IPS-11a (cell line): ENCODE data around the gene C1RL.
"Not testable (repeated sequence)": the region's sequence is repeated elsewhere in the genome, so short reads cannot be mapped to it uniquely, and the experiment has no call there.

Experiments
- H3K4me3 ChIP-seq: one replicate; pipeline ENCODE4 v1.5.1; 2013; ENCODE audit warnings: low read depth, low read length, control low read depth

The C1RL gene

DNA sequence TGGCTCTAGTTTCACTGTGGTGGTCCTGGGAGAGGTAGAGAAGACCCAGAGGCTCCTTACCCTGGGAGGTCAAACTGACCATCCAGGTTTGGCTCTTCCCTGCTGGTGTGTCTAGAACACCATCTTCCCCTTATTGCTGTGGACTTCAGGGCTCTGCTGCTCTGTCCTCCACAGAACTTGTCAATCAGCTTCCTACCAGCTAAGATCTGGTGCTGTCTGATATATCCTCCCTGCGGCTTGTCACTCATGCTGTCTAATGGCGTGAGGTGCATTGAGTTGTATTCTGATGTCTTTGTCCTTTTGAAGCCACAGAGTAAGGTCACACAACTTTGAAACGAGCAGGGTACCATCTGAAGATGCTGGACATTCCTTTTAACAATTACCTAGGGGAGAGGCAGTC, 7.2 kb upstream of the C1RL start:
- H3K4me3 ChIP-seq: no peak overlapping the region

DNA sequence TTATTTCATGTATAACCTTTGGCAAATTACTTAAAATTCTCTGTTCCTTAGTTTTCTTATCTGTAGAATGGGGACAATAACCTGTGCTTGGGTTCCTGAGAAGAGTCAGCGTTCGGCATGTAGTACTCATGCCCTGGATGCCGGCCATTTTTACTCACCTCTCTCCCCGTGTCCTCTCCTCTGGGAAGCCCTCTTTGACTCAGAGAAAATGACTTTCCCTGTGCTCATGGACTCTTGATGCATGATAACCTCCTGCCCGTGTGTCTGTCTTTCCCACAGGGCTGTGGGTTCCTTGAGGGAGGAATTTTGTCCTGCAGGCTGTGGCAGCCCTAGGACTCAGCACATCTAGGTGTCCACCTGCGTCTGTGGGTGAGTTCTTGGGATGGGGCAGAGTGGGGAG, 5.8 kb upstream of the C1RL start:
- no peak overlapping the region for H3K4me3 ChIP-seq

DNA sequence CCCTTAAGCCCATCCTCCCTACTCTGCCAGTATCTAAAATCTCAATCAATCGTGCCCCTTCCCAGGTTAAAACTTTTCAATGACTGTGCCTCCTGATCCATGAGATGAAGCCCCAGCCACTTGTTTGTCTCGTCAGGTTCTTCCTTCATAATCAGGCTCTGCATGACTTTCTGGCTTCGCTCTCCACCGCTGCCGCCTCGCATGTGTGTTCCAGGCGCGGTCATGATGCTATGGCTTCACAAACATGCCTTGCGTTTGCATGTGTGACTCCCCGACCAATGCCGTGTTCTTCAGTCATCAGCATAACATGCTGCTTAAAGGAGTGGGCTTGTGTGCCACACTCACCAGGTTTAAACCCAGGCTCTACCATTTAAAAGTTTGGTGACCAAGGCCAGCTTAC, 5.0 kb upstream of the C1RL start:
- no peak overlapping the region for H3K4me3 ChIP-seq

DNA sequence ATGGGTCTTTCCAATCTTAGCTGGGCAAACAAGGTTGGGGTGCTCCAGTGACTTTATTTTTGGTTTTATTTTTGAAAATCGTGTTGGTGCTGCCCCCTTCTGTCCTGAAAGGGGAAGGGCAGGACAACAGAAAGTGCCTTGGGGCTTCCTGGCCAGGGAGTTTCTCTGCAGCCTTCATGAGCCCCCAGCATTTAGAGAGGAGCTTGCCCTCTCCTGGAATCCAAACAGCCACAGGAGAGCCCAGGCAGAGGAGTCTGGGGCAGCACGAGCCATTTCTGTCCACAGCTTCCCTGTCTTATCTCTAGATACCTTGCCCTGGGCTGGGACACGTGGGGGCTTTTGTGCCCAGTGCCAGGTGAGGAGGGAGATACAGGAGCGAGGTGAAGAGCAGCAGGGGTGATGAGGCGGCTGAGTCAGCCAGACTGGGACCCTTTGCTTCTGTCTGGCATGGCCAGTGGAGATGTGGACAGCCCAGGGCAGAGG, 4.4 kb upstream of the C1RL start:
- H3K4me3 ChIP-seq: no peak overlapping the region

DNA sequence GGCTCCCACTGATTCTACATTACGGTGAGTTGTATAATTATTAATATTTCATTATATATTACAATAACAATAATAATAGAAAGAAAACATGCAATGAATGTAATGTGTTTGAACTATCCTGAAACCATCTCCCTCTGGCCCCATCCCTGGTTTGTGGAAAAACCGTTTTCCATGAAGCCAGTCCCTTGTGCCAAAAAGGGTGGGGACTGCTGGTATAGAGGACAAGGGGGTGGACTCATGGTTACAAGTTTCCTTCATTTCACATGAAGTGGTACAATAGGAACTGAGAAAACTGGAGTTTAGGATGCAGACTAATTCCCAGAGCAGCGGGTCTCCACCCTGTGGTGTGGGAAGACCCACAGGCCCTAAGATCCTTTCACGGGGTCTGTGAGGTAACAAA, 3.0 kb upstream of the C1RL start:
- no peak overlapping the region for H3K4me3 ChIP-seq

DNA sequence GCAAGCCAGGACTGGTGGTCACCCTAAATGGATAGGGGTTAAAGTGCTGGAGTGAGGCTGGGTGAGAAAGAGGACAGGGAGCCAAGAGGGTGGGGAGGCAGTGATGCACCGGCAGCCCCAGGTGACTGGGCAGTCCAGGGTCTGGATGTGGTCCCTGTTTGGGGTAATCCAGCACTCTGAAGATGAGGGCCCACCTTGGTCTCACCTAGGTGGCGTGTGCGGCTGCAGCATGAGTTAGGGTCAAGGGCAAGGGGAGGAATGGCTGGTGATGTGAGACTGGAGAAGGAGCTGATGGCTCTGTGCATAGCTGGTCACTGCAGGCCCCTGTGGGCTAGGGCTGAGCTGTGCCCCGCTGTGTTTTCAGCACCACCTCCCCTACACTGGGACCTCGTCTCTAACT, 1.6 kb upstream of the C1RL start:
- H3K4me3 ChIP-seq: no peak overlapping the region

DNA sequence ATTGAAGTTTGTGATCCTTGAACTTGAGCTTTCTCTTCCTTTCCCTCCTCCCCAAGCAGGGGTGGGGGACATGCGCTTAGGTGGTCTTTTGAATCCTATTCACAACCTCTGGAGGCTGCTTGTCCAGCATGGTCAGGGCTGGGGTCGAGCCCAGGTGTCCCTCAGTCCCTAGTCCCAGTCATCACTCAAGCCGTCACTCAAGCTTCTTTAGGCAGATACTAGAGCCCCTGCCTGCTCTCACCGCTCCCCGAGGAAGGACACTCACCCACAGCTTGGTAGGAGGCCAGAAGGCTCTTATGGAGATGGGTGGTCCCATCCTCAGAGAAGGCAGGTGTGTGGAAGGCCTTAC, 532 bp upstream of the C1RL start:
- H3K4me3 ChIP-seq: no peak overlapping the region

DNA sequence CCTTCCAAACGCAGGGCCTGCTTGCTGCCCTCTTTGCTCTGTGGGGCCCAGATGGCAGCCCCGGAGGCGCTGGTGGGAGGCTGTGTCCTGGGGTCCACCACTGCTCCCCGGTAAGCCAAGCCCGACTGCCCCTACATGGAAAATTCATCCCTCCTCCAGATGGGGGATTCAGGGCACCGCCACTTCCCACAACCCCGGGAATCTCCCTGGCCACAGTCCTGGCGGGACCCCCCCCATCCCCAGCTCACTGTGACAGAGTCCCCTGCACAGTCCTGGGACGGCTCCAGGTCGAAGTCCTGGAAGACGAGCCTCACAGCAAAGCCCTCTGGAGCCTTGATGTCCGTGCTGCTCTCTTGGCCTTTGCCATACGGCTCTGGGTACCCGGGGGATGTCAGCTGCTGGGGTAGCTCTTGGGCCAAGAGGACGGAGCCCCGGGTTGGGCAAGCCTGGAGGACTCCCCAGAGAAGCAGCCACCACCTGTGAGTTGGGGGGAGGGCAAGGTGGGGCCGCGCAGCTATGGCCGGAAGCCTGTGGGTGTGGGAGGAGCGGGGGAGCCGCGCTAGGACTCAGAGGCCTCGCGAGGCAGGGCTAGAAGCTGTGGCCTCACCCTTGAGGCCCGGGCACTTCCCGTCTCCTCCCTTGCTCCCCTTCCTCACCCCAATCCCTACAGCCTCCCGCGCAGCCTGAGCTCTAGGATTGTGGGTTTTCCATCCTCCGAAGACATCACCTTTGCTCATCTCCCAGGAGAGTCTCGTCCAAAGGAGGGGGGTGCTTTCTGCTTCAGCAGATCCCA, 815 bp downstream of the C1RL start:
- H3K4me3 ChIP-seq: peak overlapping the region; percentile 39

DNA sequence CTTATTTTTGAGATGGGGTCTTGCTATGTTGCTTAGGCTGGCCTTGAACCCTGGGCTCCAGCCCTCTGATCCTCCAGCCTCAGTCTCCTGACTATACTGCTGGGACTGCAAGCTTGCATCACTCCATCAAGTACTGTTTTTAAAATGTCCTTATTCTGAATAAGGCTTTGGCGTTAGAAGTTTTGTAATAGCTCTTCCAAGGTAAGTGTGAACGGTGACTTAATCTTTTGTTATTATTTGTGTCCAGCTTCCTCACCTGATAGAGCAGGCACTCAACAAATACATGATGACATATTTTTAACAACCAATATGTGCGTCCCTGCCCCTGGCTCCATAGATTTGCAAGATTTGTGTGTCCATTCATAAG, 1.4 kb downstream of the C1RL start:
- H3K4me3 ChIP-seq: peak overlapping the region; percentile 39

DNA sequence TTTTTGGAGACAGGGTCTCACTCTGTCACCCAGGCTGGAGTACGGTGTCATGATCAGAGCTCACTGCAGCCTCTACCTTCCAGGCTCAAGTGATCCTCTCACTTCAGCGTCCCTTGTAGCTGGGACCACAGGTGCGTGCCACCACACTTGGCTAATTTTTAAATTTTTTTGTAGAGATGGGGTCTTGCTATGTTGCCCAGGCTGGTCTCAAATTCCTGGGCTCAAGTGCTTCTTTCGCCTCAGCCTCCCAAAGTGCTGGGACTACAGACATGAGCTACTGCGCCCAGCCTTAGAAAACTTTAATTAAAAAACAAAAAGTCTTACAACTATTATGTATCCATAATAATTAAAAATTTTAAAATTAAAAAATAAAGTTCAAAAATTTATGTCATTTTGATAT, 1.8 kb downstream of the C1RL start:
- H3K4me3 ChIP-seq: not testable (repeated sequence)

DNA sequence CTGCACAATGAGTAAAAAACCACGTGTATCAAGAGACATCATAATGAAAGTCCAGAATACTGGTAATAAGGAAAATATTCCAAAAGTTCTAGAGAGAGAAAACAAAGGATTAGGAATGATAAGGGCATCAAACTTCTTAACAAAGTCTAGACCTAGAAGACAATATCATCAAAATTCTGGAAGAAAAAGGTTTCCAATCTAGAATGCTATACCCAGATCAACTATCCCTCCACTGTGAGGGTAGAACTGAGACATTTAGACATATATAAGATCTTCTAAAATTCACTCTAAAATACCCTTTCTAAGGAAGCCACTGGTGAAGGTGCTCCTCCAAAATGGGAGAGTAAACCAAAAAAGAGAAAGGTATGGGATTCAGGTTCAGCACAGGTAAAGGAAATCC, 2.9 kb downstream of the C1RL start:
- no peak overlapping the region for H3K4me3 ChIP-seq

DNA sequence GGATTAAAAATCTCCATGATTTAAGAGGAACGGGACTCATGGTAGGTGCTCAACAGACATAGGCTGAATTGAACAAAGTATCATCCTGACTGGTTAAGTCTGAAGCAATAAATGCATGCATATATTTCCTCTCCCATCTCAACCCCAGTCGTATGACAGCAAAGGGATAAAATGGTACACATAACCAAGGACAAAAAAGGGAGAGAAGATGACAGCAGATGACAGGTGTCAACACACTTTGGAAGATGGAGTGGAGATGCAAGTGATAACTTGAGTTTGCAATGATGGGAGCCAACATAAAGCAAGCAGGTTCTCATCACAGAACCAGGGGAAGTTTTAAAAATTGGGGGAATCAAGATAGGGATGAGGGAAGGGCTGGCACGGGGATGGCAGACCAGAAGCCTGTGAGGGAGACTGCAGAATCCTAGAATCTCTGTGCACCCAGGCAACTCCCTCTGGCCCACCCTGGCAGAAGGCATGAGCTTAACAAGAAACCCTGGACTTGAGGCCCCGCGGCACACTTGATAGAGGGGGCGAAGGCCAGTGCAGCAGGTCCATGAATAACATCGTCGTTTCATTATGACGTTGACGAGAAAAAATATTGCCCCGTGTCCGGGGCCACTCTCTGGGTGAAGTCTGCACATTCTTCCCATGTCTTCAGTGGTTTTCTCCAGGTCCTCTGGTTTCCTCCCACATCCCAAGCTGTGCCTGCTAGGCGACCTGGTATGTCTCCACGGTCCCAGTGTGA, 5.0 kb downstream of the C1RL start:
- no peak overlapping the region for H3K4me3 ChIP-seq

DNA sequence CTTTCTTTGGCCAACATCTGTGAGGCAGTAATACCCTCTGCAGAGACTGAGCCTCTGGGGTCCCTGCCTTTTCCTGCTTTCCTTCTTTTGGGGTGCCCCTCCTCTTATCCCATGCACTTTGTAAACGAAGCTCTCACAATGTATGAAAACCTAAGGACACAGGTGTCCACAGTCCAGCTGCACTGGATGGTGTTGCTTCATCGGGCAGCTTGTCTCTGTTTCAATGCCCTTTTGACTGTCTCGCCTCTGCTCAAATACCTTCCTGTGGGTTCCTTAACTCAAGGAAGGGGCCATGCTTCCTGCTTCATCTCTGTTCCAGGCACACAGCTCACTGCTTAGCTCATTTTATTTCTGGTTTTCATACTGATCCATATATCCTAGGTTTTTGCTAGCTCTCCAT, 6.4 kb downstream of the C1RL start:
- H3K4me3 ChIP-seq: no peak overlapping the region

DNA sequence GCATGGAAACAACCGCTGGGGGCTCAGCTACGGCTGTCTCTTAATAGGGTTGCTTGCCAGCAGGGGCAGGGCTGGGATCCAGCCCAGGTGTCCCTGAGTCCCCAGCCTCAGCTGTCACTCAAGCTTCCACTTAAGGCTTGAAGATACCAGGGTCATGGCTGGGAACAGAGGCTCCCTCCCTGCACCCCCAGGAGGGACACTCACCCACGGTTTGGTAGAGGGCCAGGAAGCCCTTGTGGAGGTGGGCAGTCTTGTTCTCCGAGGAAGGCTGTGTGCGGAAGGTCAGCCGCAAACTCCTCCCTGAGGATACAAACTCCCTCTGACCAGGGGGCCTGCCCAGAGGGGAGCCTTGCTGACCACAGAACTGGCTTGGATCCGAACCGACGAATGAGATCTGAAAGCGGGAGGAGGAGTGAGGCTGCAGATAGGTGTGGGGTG, 7.3 kb downstream of the C1RL start:
- no peak overlapping the region for H3K4me3 ChIP-seq

DNA sequence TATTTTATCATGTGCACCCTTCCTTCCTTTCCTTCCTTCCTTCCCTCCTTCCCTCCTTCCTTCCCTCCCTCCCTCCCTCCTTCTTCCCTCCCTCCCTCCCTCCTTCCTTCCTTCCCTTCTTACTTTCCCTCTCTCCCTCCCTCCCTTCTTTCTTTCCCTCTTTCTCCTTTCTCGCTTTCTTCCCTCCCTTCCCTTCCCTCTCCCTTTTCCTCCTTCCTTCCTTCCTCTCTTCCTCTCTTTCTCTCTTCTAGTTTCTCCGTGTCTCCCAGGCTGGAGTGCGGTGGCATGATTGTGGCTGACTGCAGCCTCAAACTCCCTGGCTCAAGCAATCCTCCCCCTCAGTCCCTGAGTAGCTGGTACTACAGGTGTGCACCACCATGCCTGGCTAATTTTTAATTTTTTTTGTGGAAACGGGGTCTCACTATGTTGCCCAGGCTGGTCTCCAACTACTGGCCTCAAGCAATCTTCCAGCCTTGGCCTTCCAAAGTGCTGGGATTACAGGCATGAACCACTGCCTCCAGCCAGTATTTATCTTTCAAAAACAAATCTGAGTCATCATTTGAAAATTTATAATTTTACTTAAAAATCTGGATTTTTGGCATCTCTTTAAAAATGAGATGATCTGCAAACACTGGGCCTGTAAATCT, 7.8 kb downstream of the C1RL start:
- H3K4me3 ChIP-seq: no peak overlapping the region

DNA sequence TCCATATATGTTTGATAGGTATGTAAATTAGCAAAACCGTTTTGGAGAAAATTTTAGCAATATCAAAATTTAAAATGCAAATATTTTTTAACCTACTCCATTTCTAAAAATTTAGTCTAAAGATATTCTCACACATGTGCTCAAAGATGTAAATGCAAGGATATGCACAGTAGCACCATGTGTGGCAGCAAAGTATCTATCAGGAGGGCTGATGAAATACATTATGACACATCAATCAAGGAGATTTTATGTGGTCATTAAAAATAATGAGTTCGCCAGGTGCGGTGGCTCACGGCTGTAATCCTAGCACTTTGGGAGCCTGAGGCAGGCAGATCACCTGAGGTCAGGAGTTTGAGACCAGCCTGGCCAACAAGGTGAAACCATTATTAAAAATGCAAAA, 8.8 kb downstream of the C1RL start:
- no peak overlapping the region for H3K4me3 ChIP-seq

DNA sequence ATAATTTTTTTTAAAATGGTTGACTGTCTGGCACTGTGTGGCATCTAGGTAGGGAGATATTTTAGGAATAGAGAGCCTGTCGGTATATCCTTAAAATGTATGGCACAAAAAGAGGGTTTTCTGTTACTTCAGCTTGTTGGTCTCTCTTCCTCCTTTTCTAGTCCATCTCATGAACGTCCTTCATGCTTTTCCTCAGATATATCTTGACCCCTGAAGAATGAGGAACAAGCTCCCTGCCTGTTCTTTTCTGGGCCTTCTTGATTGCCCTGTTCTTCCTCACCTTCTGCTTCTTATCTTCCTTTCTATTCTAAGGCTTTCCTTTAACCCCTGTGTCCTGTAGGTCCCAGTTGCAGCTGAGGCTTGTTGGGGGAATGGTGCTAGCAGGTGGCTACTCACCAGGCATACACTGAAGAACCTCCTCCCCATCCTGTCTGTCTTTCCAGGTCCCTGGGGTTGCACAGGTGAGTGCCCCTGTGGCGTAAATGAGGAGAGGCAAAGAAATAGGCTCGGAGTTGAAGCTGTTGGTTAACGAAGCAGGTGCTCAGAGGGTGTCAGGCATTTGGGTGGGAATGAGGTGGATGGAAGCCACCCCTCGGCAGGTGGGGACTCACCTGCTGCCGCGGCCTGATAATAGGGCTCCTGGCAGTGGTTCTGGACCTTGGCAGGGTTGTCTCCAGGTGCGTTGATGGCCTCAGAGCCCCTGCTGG, 9.6 kb downstream of the C1RL start:
- H3K4me3 ChIP-seq: no peak overlapping the region

DNA sequence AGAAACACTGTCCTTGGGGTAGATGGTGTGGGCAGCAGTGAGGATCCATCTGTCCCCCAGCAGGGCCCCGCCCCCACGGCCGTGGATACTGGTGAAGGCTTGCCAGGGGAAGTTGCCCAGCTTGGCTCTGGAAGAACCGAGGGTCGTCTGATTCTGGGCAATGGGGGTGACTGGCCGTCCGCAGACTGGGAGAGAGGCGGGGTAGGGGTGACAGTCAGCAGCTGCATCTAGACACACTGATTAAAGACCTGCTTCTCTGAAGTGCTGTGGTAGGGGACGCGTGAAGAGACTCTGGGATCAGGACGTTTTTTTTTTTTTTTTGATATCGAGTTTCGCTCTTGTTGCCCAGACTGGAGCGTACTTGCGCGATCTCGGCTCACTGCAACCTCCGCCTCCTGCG, 12.0 kb downstream of the C1RL start:
- no peak overlapping the region for H3K4me3 ChIP-seq

DNA sequence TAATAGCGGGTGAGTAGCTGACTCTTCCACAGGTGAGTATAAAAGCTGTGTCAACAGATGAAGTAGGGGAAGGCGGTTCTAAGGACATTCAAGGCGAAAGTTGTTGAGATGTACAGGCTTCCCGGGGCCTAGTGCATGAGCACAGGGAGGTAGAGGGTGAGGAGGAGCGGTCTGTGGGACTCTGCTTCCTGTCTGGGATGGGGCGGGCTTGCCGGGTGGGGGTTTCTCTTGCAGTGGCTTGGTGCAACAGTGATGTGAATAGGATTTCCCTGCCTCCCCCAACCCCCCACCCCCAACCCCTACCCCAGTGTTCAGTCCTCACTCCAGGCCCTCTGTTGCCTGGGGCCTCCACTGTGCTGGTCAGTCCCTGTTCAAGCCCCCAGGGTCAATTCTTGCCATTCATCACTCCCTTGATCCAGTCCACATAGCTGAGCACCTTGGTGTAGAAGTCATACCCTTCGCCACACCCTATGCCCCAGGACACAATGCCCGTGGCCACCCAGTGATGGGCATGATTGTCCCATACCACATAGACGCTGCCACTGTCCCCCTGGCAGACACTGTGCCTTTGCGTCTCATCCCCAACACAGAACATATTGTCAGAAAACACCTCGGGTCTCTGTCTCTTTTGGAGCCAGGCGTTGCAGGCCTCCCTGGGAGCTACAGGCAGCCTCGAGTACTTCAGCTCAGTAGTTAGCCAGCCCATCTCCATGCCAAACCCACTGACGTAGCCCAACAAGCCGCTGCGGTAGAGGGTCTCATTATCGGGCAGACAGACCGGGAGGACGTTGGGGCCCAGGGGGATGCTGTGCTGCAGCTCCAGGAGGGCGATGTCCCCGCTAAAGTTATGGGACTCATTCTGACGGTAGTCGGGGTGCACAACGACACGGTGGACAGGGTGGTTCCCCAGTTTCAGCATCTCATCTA, 12.7 kb downstream of the C1RL start:
- H3K4me3 ChIP-seq: no peak overlapping the region

DNA sequence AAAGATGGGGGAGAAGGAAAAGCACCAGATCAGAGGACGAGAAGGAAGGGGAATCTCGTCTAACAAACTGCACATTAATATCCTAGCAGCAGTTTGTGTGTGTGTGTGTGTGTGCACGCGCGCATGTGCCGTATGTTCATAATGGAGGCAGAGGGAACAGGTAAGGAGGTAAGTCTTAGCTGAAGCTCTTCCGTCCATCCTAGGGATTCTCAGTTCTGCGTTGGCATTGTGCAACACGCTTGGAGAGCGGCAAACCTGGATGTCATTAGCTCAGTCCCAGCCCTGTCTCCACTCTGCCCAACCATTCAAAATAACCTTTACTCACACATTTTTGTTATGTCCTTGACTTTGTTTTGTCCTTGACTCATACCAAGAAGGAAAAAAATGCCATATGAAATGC, 15.1 kb downstream of the C1RL start:
- no peak overlapping the region for H3K4me3 ChIP-seq
